ENCODE data around the gene ZNF761.
"Not testable (repeated sequence)": the region's sequence is repeated elsewhere in the genome, so short reads cannot be mapped to it uniquely, and the experiment has no call there.

DNA sequence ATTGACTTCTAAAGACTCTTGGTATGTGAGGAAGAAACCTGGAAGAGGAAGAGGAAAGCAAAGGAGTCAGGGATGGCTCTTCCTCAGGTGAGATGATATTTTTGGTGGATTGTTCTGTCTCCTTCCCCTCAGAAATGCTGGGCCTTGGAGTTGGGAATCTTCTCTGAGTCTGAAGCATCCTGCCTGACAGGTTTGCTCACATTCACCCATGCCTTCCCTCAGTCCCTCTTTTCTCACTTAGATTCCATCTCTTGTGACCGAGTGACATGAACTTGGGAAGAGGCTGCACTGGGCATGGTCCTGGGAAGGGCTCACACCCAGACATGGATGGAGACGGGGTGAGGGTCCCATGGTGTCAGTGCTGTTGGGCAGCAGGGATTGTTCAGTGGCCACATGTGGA, 52.0 kb downstream of the ZNF761 start:
- not testable (repeated sequence) for TF ChIP-seq HDGF (IDR thresholded peaks at IDR 0.05; ENCODE audit: borderline replicate concordance); TARDBP (IDR thresholded peaks at IDR 0.05); FOXM1 (IDR thresholded peaks at IDR 0.05; ENCODE audit: borderline replicate concordance); SP1 (IDR thresholded peaks at IDR 0.05); FOXK2 (IDR thresholded peaks at IDR 0.05); ZNF384 (IDR thresholded peaks at IDR 0.05); ELF4 (IDR thresholded peaks at IDR 0.05); FOXA1 (IDR thresholded peaks at IDR 0.05); NFRKB (IDR thresholded peaks at IDR 0.05); BHLHE40 (IDR thresholded peaks at IDR 0.05; ENCODE audit: borderline replicate concordance); LEF1 (IDR thresholded peaks at IDR 0.05; ENCODE audit: borderline replicate concordance); L3MBTL2 (conservative IDR thresholded peaks at IDR 0.05)
- TF ChIP-seq, protein P1, sequence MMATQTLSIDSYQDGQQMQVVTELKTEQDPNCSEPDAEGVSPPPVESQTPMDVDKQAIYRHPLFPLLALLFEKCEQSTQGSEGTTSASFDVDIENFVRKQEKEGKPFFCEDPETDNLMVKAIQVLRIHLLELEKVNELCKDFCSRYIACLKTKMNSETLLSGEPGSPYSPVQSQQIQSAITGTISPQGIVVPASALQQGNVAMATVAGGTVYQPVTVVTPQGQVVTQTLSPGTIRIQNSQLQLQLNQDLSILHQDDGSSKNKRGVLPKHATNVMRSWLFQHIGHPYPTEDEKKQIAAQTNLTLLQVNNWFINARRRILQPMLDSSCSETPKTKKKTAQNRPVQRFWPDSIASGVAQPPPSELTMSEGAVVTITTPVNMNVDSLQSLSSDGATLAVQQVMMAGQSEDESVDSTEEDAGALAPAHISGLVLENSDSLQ (IDR thresholded peaks at IDR 0.05), result not testable (repeated sequence)
